Measurements from ENCODE around the gene PDE6A.

DNA sequence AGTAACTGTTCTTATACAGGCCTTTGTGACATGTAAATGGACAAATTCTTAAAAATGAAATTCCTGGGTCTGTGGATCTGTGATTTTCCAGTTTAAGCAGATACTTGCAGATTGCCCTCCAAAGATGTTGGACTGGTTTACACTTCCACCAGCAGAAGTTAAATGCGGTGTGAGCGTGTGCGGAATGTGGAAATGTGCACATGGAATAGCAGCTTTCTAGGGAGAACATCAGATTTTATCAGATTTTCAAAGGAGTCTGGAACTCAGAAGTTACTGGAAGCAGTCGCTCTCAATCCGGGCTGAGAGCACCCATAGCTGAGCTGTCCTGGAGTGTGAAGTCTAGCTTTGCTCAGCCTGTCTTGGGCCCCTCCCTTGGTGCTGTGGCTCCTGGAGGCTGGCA, 117.0 kb downstream of the PDE6A start:
- TF ChIP-seq, protein P1, sequence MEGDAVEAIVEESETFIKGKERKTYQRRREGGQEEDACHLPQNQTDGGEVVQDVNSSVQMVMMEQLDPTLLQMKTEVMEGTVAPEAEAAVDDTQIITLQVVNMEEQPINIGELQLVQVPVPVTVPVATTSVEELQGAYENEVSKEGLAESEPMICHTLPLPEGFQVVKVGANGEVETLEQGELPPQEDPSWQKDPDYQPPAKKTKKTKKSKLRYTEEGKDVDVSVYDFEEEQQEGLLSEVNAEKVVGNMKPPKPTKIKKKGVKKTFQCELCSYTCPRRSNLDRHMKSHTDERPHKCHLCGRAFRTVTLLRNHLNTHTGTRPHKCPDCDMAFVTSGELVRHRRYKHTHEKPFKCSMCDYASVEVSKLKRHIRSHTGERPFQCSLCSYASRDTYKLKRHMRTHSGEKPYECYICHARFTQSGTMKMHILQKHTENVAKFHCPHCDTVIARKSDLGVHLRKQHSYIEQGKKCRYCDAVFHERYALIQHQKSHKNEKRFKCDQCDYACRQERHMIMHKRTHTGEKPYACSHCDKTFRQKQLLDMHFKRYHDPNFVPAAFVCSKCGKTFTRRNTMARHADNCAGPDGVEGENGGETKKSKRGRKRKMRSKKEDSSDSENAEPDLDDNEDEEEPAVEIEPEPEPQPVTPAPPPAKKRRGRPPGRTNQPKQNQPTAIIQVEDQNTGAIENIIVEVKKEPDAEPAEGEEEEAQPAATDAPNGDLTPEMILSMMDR (IDR thresholded peaks at IDR 0.05; ENCODE audit: low read depth, low read length): no peak
- no peak for TF ChIP-seq EZH2phosphoT487 (IDR thresholded peaks at IDR 0.05; ENCODE audit: low read depth)
